Pancreas (tissue), 10 donors: ENCODE data around the gene SNRNP27. TPM values are rescaled to one million over a fixed set of nuclear protein-coding genes. Genes with fewer than 3 reads are reported as not detected.
A peak's percentile ranks its signal among the peaks of the same experiment; 100 is the strongest.

Experiments used
- ATAC-seq, 4 donors: fragments of 200-7000 bp; cut with Tn5 transposase; one replicate each; pipeline versions ENCODE4 v1.8.0 to v1.9.1; 2020; ENCODE audit warnings: mild to moderate bottlenecking in 4 of 4, moderate library complexity in 4 of 4
- DNase-seq, 6 donors: peaks; one replicate each; pipeline ENCODE4 v3.0.0-alpha.2; 2020
- FAIRE-seq: peaks from 2 replicates; lab custom pipeline; 2012; peaks lifted over from hg19 to GRCh38; lab: Jason Lieb, UNC
- H3K27ac ChIP-seq, 4 donors: fragments of 200-600 bp; sonication (generic); 1 replicate in 3 of 4; 2 replicates in 1 of 4; pipeline versions ENCODE4 v1.5.0 to v1.8.0; 2020
- H3K27me3 ChIP-seq, 4 donors: fragments of 200-600 bp; one replicate each; pipeline ENCODE4 v1.8.0; 2021
- H3K36me3 ChIP-seq, 3 donors: fragments of 200-600 bp; sonication (generic) in 1 of 3; one replicate each; pipeline versions ENCODE4 v1.5.0 to v1.8.0; 2020 to 2021
- H3K4me1 ChIP-seq, 3 donors: fragments of 200-600 bp; one replicate each; pipeline ENCODE4 v1.8.0; 2021
- H3K4me3 ChIP-seq, 4 donors: fragments of 200-600 bp; sonication (generic) in 2 of 4; one replicate each; pipeline versions ENCODE4 v1.5.0 to v1.8.0; 2020 to 2021
- H3K9me3 ChIP-seq, 4 donors: fragments of 200-600 bp; one replicate each; pipeline ENCODE4 v1.8.0; 2021
- CTCF ChIP-seq, 4 donors: fragments of 200-600 bp; sonication (generic) in 3 of 4; IDR thresholded peaks; one replicate each; pipeline versions ENCODE4 v1.5.0 to v1.8.0; 2021; ENCODE audit warnings: antibody characterized with exemption in 4 of 4
- WGBS, 2 donors: extraction: QIAGEN DNeasy Blood & Tissue Kit; methylation state at CpG; one replicate each; pipeline ENCODE4 v1.1.7; 2013; 5-methylcytosine and 5-hydroxymethylcytosine counted together
- intact Hi-C, 3 donors: fragments of 100-400 bp; cut with DNase I; formaldehyde crosslinking; loops; one replicate each; pipeline versions ENCODE4 v1.11.1 to v1.14.2; 2022
- polyA plus RNA-seq, 2 donors: library from polyadenylated mRNA; stranded (reverse); fragments of 200-250 nt; gene quantifications; one replicate each; pipeline ENCODE4 v1.2.3, GENCODE V29; 2013
- total RNA-seq, 6 donors: library from RNA; stranded (reverse); fragmentation: NEBNext Ultra II Directional in 4 of 6; extraction: Animal tissue kit (Norgen Biotek cat#: 25700) in 4 of 6; gene quantifications; one replicate each; pipeline versions ENCODE4 v1.2.1 to v1.2.4, GENCODE V29; 2021 to 2023
- donor health status: healthy with polysubstance abuse.
- donor health status: DM: no; HTN: no; CAD: no; lungs with moderate emphysema.
- donor health status: DM: no; HTN: no; CAD: no.
- donor health status: control.
- donor health status: control.
- donor health status: Bipolar disorder and iron deficiency.
- donor health status: DM: yes; HTN: yes; CAD: no.
- donor health status: DM: no; HTN: no; CAD: no.
- donor health status: DM: no; HTN: no; CAD: no.
- donor health status: DM: yes; HTN: yes; CAD: no.

SNRNP27 gene
- total and polyA plus RNA-seq, 8 donors, result 8.3 to 27.9 (median 13.1) TPM

- no peak for TF ChIP-seq CTCF (IDR thresholded peaks at IDR 0.05)
- Histone ChIP-seq H3K9me3 (no peaks in the 10 kb centered on the region), H3K27ac (no peak overlapping the region), H3K27me3 (no peaks in the 10 kb centered on the region), H3K4me1 (no peaks in the 10 kb centered on the region), H3K36me3 (no peaks in the 10 kb centered on the region), H3K4me3 (no peak overlapping the region)
- no peak for FAIRE-seq
- ATAC-seq, result peak in 3 of 4 donors; percentile 36 to 64 (median 42)
- WGBS, 2 donors, result 68 to 74% methylated on average over 13 of the region's 13 CpGs
- intact Hi-C loops, result no loop called here
- DNase-seq, result no peak
Measured at GRCh38 chr2:69946351-69947324, 52.9 kb downstream of the SNRNP27 start.

GRCh38 chr2:69947325-69947931, 53.7 kb downstream of the SNRNP27 start:
- Histone ChIP-seq H3K4me3 (no peak overlapping the region), H3K27ac (no peak overlapping the region), H3K27me3 (no peaks in the 10 kb centered on the region), H3K4me1 (no peaks in the 10 kb centered on the region), H3K9me3 (no peaks in the 10 kb centered on the region), H3K36me3 (no peaks in the 10 kb centered on the region)
- DNase-seq (no peak), FAIRE-seq (no peak), ATAC-seq (no peak)
- 92 to 95% methylated on average over 4 of the region's 4 CpGs for WGBS, 2 donors
- no peak for TF ChIP-seq CTCF (IDR thresholded peaks at IDR 0.05)
- intact Hi-C loops, result no loop called here

GRCh38 chr2:69948032-69948962, 54.5 kb downstream of the SNRNP27 start:
- ATAC-seq (peak in 1 of 4 donors; percentile 32), FAIRE-seq (no peak), DNase-seq (peak in 1 of 6 donors; percentile 55)
- intact Hi-C loops, result no loop called here
- Histone ChIP-seq H3K4me1 (no peaks in the 10 kb centered on the region), H3K4me3 (peak overlapping the region in 1 of 4 donors; percentile 4), H3K27me3 (no peaks in the 10 kb centered on the region), H3K9me3 (no peaks in the 10 kb centered on the region), H3K36me3 (no peaks in the 10 kb centered on the region), H3K27ac (no peak overlapping the region)
- 49 to 53% methylated on average over 25 to 35 of the region's 35 CpGs for WGBS, 2 donors
- TF ChIP-seq CTCF (IDR thresholded peaks at IDR 0.05), result no peak

GRCh38 chr2:69948963-69949645, 55.3 kb downstream of the SNRNP27 start:
- H3K27me3 ChIP-seq, result no peaks in the 10 kb centered on the region
- H3K27ac ChIP-seq, result no peak overlapping the region
- whole genome bisulfite sequencing, 2 donors, result 37 to 48% methylated on average over 19 to 21 of the region's 21 CpGs
- H3K4me1 ChIP-seq, result no peaks in the 10 kb centered on the region
- no peaks in the 10 kb centered on the region for H3K9me3 ChIP-seq
- peak overlapping the region in 1 of 4 donors; percentile 4 for H3K4me3 ChIP-seq
- no peaks in the 10 kb centered on the region for H3K36me3 ChIP-seq
- no peak for TF ChIP-seq CTCF (IDR thresholded peaks at IDR 0.05)
- intact Hi-C loops, result no loop called here
- DNase-seq (no peak), ATAC-seq (no peak), FAIRE-seq (no peak)
